ENCODE results near the gene DIP2C.
"Not testable (repeated sequence)": the region's sequence is repeated elsewhere in the genome, so short reads cannot be mapped to it uniquely, and the experiment has no call there.

Gene DIP2C

GRCh38 chr10:474406-474805 lies 215.1 kb downstream of the DIP2C start:
- DNase-seq: no peak

GRCh38 chr10:472241-472910 lies 217.1 kb downstream of the DIP2C start:
- no peak for DNase-seq

DNA sequence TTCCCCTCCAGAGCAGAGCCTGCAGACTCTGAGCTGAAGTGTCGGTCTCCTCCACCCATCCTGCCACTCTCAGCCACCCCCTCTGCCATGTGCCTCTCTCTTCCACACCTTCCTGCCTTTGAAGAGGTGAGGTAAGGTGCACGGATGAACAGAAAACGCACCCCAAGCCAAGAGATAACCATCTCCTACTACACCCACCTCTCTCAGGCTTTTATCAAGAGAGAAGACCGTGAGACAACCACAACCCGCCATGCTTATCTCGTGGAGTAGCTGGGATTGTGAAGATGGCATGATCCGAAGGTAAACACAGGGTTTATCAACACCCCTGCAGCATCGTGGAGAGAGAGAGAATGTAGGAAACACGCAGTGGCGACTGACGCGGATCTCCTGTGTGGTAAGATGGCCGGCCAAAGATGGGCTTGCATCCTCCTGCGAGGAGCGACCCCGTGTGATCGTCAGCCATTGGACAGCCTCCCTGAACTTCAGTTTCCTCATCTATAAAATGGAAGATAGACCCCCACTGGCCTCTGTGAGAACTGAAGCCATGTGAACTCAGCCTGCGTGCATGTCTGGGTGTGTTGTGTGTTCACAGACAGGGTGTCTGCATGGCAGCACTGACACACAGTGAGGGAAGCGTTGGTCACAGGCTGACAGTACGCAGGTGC lies 219.0 kb downstream of the DIP2C start:
- DNase-seq: no peak

- DNase-seq: no peak
Observed at GRCh38 chr10:469947-470338, 219.5 kb downstream of the DIP2C start.

- DNase-seq: no peak
Observed at GRCh38 chr10:459743-460142, 229.7 kb downstream of the DIP2C start.

- no peak for DNase-seq
Observed at GRCh38 chr10:458421-458851, 231.0 kb downstream of the DIP2C start.

- DNase-seq: no peak
Observed at GRCh38 chr10:456486-456885, 233.0 kb downstream of the DIP2C start.

DNA sequence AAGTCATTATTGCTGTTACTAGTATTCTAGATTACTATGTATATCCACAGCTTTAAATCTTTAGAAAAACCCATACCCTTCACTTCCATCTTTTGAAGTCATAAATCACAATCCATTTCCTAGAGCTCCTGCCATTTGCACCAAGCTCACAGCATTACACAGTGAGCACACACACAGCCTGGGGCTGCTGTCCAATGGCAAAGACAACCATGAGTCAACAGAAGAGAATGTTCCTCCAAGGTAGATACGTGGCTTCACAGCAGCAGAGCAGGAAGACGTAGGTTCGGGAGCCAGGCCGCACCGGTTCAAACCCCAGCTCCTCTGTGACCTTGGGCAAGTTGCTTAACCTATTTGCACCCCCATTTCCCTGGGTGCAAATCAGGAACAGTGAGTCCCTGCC lies 234.6 kb downstream of the DIP2C start:
- DNase-seq: no peak

GRCh38 chr10:453647-454046 lies 235.8 kb downstream of the DIP2C start:
- no peak for DNase-seq

DNA sequence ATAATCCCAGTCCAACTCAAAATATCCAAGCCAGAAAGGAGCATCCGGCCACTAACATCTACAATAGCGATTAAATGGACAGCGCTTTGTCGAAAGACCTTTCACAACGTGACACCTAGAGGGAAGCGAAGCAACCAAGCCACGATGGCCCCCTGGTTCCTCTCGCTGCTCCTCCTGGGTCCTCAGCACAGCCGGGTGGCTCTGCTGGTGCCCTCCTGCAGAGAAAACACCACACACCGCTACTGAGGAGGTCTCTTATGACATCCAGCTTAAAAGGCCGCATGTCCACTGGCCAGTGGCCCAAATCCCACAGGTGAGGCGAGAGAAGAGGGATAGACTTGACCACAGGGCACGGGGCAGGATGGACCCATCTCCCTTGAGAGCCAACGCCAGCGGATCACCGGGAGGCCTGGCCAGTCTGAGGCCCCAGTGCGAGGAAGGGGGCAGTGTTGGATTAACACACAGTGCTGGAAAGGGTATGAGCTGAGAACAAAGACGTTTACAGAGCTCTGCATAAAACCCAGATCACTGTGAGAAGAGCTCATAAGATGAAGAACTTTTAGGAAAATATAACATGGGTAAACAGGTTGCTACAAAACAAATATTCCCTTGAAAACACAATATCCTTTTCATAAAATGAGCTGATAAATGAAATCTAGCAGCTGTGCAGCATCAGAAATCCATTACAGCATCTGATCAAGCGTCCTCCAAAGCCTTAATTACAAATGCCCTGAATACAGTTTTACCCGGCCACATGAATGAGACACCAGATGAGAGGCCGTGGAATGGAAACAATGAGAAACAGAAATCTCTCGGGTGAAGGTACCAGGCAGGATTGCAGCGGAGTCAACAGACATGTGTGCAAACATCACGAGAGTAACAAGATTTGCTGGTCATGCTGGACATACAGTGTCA lies 236.7 kb downstream of the DIP2C start:
- DNase-seq: no peak

DNA sequence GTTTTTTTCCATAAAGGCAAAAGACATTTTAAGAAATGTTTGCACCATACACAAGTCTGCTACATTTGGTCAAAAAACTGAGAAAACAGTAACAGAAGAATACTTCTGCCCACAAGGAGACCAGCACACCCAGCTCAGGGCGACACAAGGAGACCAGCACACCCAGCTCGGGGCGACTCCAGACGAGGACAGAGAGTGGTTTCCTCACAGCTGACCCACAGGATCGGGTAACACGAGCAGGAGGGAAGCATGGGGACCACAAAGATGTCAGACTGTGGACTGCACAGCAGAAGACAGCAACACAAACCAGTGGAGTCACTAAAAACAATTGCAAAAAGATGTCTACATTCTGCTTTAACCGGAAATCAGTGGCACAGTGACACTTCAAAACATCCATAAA lies 237.6 kb downstream of the DIP2C start:
- DNase-seq: no peak

- DNase-seq: no peak
Observed at GRCh38 chr10:451021-451471, 238.4 kb downstream of the DIP2C start.

DNA sequence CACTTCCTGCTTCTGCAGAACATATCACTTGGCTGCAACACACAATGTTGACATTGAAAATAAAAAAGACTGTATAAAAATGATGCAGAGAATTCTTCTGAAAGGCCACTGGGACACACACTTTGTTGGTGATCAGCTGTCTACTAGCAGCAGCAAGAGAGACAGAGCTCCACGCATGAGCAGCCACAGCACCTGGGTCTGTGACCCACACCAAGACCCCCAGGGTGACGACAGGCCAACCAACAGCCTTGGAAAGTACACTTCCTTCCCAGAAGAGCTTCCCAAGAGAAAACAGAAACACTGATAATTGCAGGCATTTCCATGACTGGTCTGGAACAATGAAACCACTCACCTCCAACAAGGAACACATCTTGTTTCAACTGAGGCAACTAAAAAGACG lies 239.0 kb downstream of the DIP2C start:
- no peak for DNase-seq

- not testable (repeated sequence) for DNase-seq
Observed at GRCh38 chr10:449331-449730, 240.1 kb downstream of the DIP2C start.

- DNase-seq: no peak
Observed at GRCh38 chr10:443459-443858, 246.0 kb downstream of the DIP2C start.

GRCh38 chr10:442209-442608 lies 247.3 kb downstream of the DIP2C start:
- DNase-seq: no peak

GRCh38 chr10:441659-442058 lies 247.8 kb downstream of the DIP2C start:
- no peak for DNase-seq

GRCh38 chr10:440127-440526 lies 249.3 kb downstream of the DIP2C start:
- DNase-seq: no peak

GRCh38 chr10:437698-438490 lies 251.6 kb downstream of the DIP2C start:
- DNase-seq: no peak

DNA sequence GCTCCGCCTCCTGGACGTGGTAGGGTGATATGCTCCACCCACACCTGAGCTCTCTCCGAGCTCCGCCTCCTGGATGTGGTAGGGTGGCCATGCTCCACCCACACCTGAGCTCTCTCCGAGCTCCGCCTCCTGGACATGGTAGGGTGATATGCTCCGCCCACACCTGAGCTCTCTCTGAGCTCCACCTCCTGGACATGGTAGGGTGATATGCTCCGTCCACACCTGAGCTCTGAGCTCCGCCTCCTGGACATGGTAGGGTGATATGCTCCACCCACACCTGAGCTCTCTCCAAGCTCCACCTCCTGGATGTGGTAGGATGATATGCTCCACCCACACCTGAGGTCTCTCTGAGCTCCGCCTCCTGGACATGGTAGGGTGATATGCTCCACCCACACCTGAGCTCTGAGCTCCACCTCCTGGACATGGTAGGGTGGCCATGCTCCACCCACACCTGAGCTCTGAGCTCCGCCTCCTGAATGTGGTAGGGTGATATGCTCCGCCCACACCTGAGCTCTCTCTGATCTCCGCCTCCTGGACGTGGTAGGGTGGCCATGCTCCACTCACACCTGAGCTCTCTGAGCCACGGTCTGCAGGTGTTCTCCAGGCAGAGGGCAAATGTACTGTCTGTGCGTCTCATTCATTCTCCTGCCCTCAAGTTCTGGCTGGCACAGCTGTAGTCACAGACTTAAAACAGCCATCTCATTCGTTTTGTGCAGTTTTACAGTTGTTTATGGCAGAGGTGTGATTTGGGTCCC lies 252.4 kb downstream of the DIP2C start:
- no peak for DNase-seq

GRCh38 chr10:436013-436697 lies 253.3 kb downstream of the DIP2C start:
- DNase-seq: no peak
